Immature natural killer cell (primary cell): ENCODE data around the gene IL17A. TPM values are rescaled to one million over a fixed set of nuclear protein-coding genes. Genes with fewer than 3 reads are reported as not detected.
"Not testable (repeated sequence)": the region's sequence is repeated elsewhere in the genome, so short reads cannot be mapped to it uniquely, and the experiment has no call there.

Experiments
- DNase-seq, 3 donors: peaks; one replicate each; pipeline ENCODE4 v3.0.0; 2022; ENCODE audit warnings: mixed read lengths in 1 of 3
- H3K27ac Mint-ChIP-seq, 6 donors: one replicate each; pipeline ENCODE4 v1.8.0; 2020; ENCODE audit warnings: mixed read lengths in 6 of 6, mild to moderate bottlenecking in 5 of 6, inconsistent platforms in 4 of 6, moderate library complexity in 3 of 6
- H3K27me3 Mint-ChIP-seq, 3 donors: one replicate each; pipeline ENCODE4 v1.8.0; 2020 to 2021; ENCODE audit warnings: low read depth in 3 of 3, mild to moderate bottlenecking in 3 of 3, mixed read lengths in 3 of 3, moderate library complexity in 3 of 3, inconsistent platforms in 1 of 3
- H3K36me3 Mint-ChIP-seq, 3 donors: one replicate each; pipeline ENCODE4 v1.8.0; 2020; ENCODE audit warnings: mixed read lengths in 3 of 3, inconsistent platforms in 2 of 3, mild to moderate bottlenecking in 2 of 3
- H3K4me1 Mint-ChIP-seq, 2 donors: one replicate each; pipeline ENCODE4 v1.8.0; 2020; ENCODE audit warnings: inconsistent platforms in 2 of 2, mild to moderate bottlenecking in 2 of 2, mixed read lengths in 2 of 2, moderate library complexity in 1 of 2
- H3K4me3 Mint-ChIP-seq, 5 donors: one replicate each; pipeline ENCODE4 v1.8.0; 2020; ENCODE audit warnings: mild to moderate bottlenecking in 5 of 5, mixed read lengths in 5 of 5, inconsistent platforms in 3 of 5, moderate library complexity in 3 of 5
- H3K9me3 Mint-ChIP-seq, 6 donors: one replicate each; pipeline ENCODE4 v1.8.0; 2020; ENCODE audit warnings: mild to moderate bottlenecking in 6 of 6, mixed read lengths in 6 of 6, inconsistent platforms in 4 of 6, moderate library complexity in 3 of 6
- polyA plus RNA-seq, 3 donors: library from polyadenylated mRNA; unstranded; fragments of 300-500 nt; fragmentation: Illumina TruSeq; gene quantifications; one replicate each; pipeline ENCODE4 v1.2.3, GENCODE V29; 2021

IL17A gene
- polyA plus RNA-seq, 3 donors from 2014 or later = 0.19 TPM; not detected in 2

GRCh38 chr6:52180787-52181558, 5.2 kb upstream of the IL17A start:
- H3K27me3 Mint-ChIP-seq = peaks cover 14 to 31% (median 15%) of the 10 kb centered on the region in 3 donors
- no peaks in the 10 kb centered on the region for H3K9me3 Mint-ChIP-seq
- H3K27ac Mint-ChIP-seq = no peak overlapping the region
- H3K4me1 Mint-ChIP-seq = peaks cover 21 to 28% of the 10 kb centered on the region in 2 donors
- H3K4me3 Mint-ChIP-seq = peak overlapping the region in 1 of 5 donors; percentile 5
- no peaks in the 10 kb centered on the region for H3K36me3 Mint-ChIP-seq
- peak in 1 of 3 donors; percentile 7 for DNase-seq

GRCh38 chr6:52183131-52183713, 3.0 kb upstream of the IL17A start:
- Mint-ChIP-seq H3K27ac (no peak overlapping the region), H3K36me3 (no peaks in the 10 kb centered on the region), H3K4me3 (no peak overlapping the region), H3K4me1 (peaks cover 12% of the 10 kb centered on the region in 2 donors), H3K27me3 (peaks cover 9 to 28% (median 11%) of the 10 kb centered on the region in 3 donors), H3K9me3 (no peaks in the 10 kb centered on the region)
- no peak for DNase-seq

GRCh38 chr6:52186480-52186879, 305 bp downstream of the IL17A start:
- Mint-ChIP-seq H3K36me3 (no peaks in the 10 kb centered on the region), H3K4me3 (no peak overlapping the region), H3K27ac (no peak overlapping the region), H3K9me3 (no peaks in the 10 kb centered on the region), H3K4me1 (peaks cover 0 to 2% of the 10 kb centered on the region in 2 donors), H3K27me3 (peaks cover 3 to 15% (median 10%) of the 10 kb centered on the region in 3 donors)
- DNase-seq = no peak

GRCh38 chr6:52187098-52187497, 923 bp downstream of the IL17A start:
- peaks cover 2 to 15% (median 10%) of the 10 kb centered on the region in 3 donors for H3K27me3 Mint-ChIP-seq
- H3K9me3 Mint-ChIP-seq = no peaks in the 10 kb centered on the region
- H3K36me3 Mint-ChIP-seq = no peaks in the 10 kb centered on the region

GRCh38 chr6:52189974-52190373, 3.8 kb downstream of the IL17A start:
- H3K4me1 Mint-ChIP-seq = no peaks in the 10 kb centered on the region
- H3K27ac Mint-ChIP-seq = no peak overlapping the region
- peaks cover 2 to 12% (median 5%) of the 10 kb centered on the region in 3 donors for H3K27me3 Mint-ChIP-seq
- H3K4me3 Mint-ChIP-seq = no peak overlapping the region
- no peaks in the 10 kb centered on the region for H3K36me3 Mint-ChIP-seq
- H3K9me3 Mint-ChIP-seq = no peaks in the 10 kb centered on the region
- DNase-seq = no peak

More at GRCh38 chr6:52187098-52187497, 923 bp downstream of the IL17A start:
- no peak overlapping the region for H3K27ac Mint-ChIP-seq
- no peak for DNase-seq
- no peaks in the 10 kb centered on the region for H3K4me1 Mint-ChIP-seq
- H3K4me3 Mint-ChIP-seq = no peak overlapping the region

- peaks cover 3 to 9% (median 5%) of the 10 kb centered on the region in 3 donors for H3K27me3 Mint-ChIP-seq
- H3K4me1 Mint-ChIP-seq = no peaks in the 10 kb centered on the region
- H3K36me3 Mint-ChIP-seq = no peaks in the 10 kb centered on the region
- H3K4me3 Mint-ChIP-seq = no peak overlapping the region
- no peak for DNase-seq
- no peak overlapping the region for H3K27ac Mint-ChIP-seq
- H3K9me3 Mint-ChIP-seq = no peaks in the 10 kb centered on the region
These were observed 4.2 kb downstream of the IL17A start for GRCh38 chr6:52190409-52190808.

GRCh38 chr6:52191824-52192223, 5.6 kb downstream of the IL17A start:
- Mint-ChIP-seq H3K27me3 (peaks cover 2 to 8% (median 7%) of the 10 kb centered on the region in 3 donors), H3K4me3 (no peak overlapping the region), H3K9me3 (no peaks in the 10 kb centered on the region), H3K27ac (no peak overlapping the region), H3K36me3 (no peaks in the 10 kb centered on the region), H3K4me1 (no peaks in the 10 kb centered on the region)
- DNase-seq = no peak

- no peaks in the 10 kb centered on the region for H3K4me1 Mint-ChIP-seq
- no peak for DNase-seq
- peaks cover 0 to 8% (median 3%) of the 10 kb centered on the region in 3 donors for H3K36me3 Mint-ChIP-seq
- H3K27me3 Mint-ChIP-seq = peaks cover 7 to 21% (median 9%) of the 10 kb centered on the region in 3 donors
- peaks cover 13 to 31% (median 21%) of the 10 kb centered on the region in 6 donors for H3K9me3 Mint-ChIP-seq
- H3K4me3 Mint-ChIP-seq = no peak overlapping the region
- H3K27ac Mint-ChIP-seq = no peak overlapping the region
These were observed 9.7 kb downstream of the IL17A start for GRCh38 chr6:52195886-52196285.

- not testable (repeated sequence) for H3K27ac Mint-ChIP-seq, H3K4me1 Mint-ChIP-seq, DNase-seq, H3K4me3 Mint-ChIP-seq, H3K36me3 Mint-ChIP-seq
- Mint-ChIP-seq H3K27me3 (peaks cover 7 to 20% (median 12%) of the 10 kb centered on the region in 3 donors), H3K9me3 (peaks cover 17 to 43% (median 27%) of the 10 kb centered on the region in 6 donors)
These were observed 13.9 kb downstream of the IL17A start for GRCh38 chr6:52200088-52200487.

GRCh38 chr6:52201046-52201445, 14.9 kb downstream of the IL17A start:
- no peak overlapping the region for H3K27ac Mint-ChIP-seq
- peaks cover 18 to 43% (median 27%) of the 10 kb centered on the region in 6 donors for H3K9me3 Mint-ChIP-seq
- H3K4me3 Mint-ChIP-seq = no peak overlapping the region
- peaks cover 0 to 8% (median 3%) of the 10 kb centered on the region in 3 donors for H3K36me3 Mint-ChIP-seq
- DNase-seq = no peak
- H3K27me3 Mint-ChIP-seq = peaks cover 7 to 20% (median 7%) of the 10 kb centered on the region in 3 donors
- H3K4me1 Mint-ChIP-seq = no peaks in the 10 kb centered on the region

GRCh38 chr6:52201493-52201892, 15.3 kb downstream of the IL17A start:
- peaks cover 0 to 8% (median 3%) of the 10 kb centered on the region in 3 donors for H3K36me3 Mint-ChIP-seq
- no peaks in the 10 kb centered on the region for H3K4me1 Mint-ChIP-seq
- peaks cover 18 to 43% (median 27%) of the 10 kb centered on the region in 6 donors for H3K9me3 Mint-ChIP-seq
- no peak for DNase-seq
- no peak overlapping the region for H3K4me3 Mint-ChIP-seq
- peaks cover 7 to 20% (median 7%) of the 10 kb centered on the region in 3 donors for H3K27me3 Mint-ChIP-seq
- H3K27ac Mint-ChIP-seq = no peak overlapping the region

- no peak for DNase-seq
- Mint-ChIP-seq H3K9me3 (peaks cover 0 to 4% (median under 1%) of the 10 kb centered on the region in 6 donors), H3K36me3 (no peaks in the 10 kb centered on the region), H3K27me3 (peaks cover 2 to 8% (median 3%) of the 10 kb centered on the region in 3 donors), H3K4me1 (no peaks in the 10 kb centered on the region), H3K4me3 (no peak overlapping the region), H3K27ac (no peak overlapping the region)
These were observed 20.9 kb downstream of the IL17A start for GRCh38 chr6:52207066-52207465.

- no peak overlapping the region for H3K4me3 Mint-ChIP-seq
These were observed 22.4 kb downstream of the IL17A start for GRCh38 chr6:52208612-52209011.

GRCh38 chr6:52209770-52210169, 23.6 kb downstream of the IL17A start:
- Mint-ChIP-seq H3K9me3 (peaks cover 0 to 4% (median 0%) of the 10 kb centered on the region in 6 donors), H3K36me3 (no peaks in the 10 kb centered on the region), H3K27ac (no peak overlapping the region), H3K27me3 (peaks cover 2 to 8% (median 7%) of the 10 kb centered on the region in 3 donors), H3K4me3 (no peak overlapping the region), H3K4me1 (no peaks in the 10 kb centered on the region)
- DNase-seq = no peak

More at GRCh38 chr6:52208612-52209011, 22.4 kb downstream of the IL17A start:
- no peaks in the 10 kb centered on the region for H3K36me3 Mint-ChIP-seq
- peaks cover 2 to 8% (median 7%) of the 10 kb centered on the region in 3 donors for H3K27me3 Mint-ChIP-seq
- no peak for DNase-seq
- H3K4me1 Mint-ChIP-seq = no peaks in the 10 kb centered on the region
- peaks cover 0 to 4% (median 0%) of the 10 kb centered on the region in 6 donors for H3K9me3 Mint-ChIP-seq
- no peak overlapping the region for H3K27ac Mint-ChIP-seq
